Measurements from ENCODE around the gene KIF26A.

KIF26A gene

GRCh38 chr14:104211741-104212140 lies 73.4 kb downstream of the KIF26A start:
- no peak for DNase-seq

GRCh38 chr14:104212206-104213095 lies 74.1 kb downstream of the KIF26A start:
- DNase-seq: no peak

GRCh38 chr14:104213301-104214034 lies 75.1 kb downstream of the KIF26A start:
- DNase-seq: no peak

GRCh38 chr14:104214431-104215218 lies 76.2 kb downstream of the KIF26A start:
- no peak for DNase-seq

- no peak for DNase-seq
These were observed 77.4 kb downstream of the KIF26A start for GRCh38 chr14:104215706-104216334.

- no peak for DNase-seq
These were observed 78.1 kb downstream of the KIF26A start for GRCh38 chr14:104216457-104216856.

- DNase-seq: no peak
These were observed 79.3 kb downstream of the KIF26A start for GRCh38 chr14:104217486-104218360.

- DNase-seq: no peak
These were observed 80.2 kb downstream of the KIF26A start for GRCh38 chr14:104218361-104219180.

- no peak for DNase-seq
These were observed 81.4 kb downstream of the KIF26A start for GRCh38 chr14:104219731-104220214.

- DNase-seq: no peak
These were observed 82.1 kb downstream of the KIF26A start for GRCh38 chr14:104220215-104221070.

GRCh38 chr14:104221071-104221625 lies 82.8 kb downstream of the KIF26A start:
- DNase-seq: no peak

- no peak for DNase-seq
These were observed 83.4 kb downstream of the KIF26A start for GRCh38 chr14:104221636-104222369.

GRCh38 chr14:104222396-104223036 lies 84.1 kb downstream of the KIF26A start:
- no peak for DNase-seq

- DNase-seq: no peak
These were observed 85.0 kb downstream of the KIF26A start for GRCh38 chr14:104223101-104224041.

GRCh38 chr14:104224131-104224505 lies 85.7 kb downstream of the KIF26A start:
- no peak for DNase-seq

- DNase-seq: no peak
These were observed 86.3 kb downstream of the KIF26A start for GRCh38 chr14:104224506-104225277.

Data from fibroblast of skin of back (primary cell).